HFF-Myc (cell line): ENCODE measurements around the gene TTC28.

Experiments used
- DNase-seq: peaks from one replicate; pipeline ENCODE4 v3.0.0-alpha.2; 2011; ENCODE audit warnings: low read depth; ENCODE audit errors: extremely low read depth
- H3K4me3 ChIP-seq: replicated peaks from 2 replicates; pipeline ENCODE4 v1.5.1; 2011; ENCODE audit warnings: low read depth, mild to moderate bottlenecking, control low read depth, low read length
- TF ChIP-seq, protein P1 (sequence below): IDR thresholded peaks from 2 replicates; pipeline ENCODE4 v1.5.1; 2012; ENCODE audit warnings: mild to moderate bottlenecking, low read depth, low read length, control low read depth; ENCODE audit errors: missing control alignments

TTC28 gene

DNA sequence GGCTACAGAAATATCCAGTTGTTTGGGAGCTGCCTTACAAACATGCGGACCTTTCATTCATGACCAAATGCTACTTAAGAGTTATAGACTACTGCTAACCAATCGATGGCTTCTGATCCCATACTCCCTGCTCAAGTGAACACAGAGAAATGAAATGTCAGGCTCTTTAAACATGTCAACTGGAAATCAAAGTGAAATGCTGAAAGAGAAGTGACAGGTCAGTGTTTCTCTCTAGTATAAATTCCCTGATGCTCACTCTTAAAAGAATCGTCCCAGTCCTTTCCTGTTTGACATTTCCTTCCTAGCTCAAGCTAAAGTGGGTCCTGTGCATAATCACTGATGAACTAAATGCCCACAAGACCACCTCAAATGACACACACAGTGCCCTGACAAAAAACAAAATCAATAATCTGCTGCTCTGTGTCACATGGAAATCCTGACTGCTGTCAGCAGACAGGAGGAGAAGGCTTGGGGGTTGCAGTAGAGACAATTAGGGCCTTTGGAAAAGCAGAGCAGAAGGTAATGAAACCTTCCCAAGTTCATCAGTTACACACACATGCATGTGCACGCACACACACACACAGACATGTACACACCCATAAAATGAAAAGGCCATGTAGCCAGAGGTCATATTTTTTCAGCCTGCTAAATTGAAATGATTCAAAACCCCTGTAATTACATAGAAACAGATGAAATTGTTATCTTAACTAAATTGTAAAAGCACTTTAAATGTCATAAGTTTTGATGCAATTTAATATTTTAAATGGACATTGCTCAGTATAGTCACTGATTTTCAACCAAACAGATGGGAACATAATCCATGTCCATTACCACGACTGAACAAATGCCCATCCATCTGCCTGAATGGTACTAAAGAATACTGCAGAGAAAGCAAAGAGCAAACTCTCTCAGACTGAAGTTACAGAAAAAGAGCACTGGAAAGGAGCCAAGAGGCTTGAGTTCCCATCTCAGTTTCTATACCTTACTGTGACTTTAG, 330.7 kb downstream of the TTC28 start:
- H3K4me3 ChIP-seq, result no peak overlapping the region
- DNase-seq, result no peak
- TF ChIP-seq, protein P1, sequence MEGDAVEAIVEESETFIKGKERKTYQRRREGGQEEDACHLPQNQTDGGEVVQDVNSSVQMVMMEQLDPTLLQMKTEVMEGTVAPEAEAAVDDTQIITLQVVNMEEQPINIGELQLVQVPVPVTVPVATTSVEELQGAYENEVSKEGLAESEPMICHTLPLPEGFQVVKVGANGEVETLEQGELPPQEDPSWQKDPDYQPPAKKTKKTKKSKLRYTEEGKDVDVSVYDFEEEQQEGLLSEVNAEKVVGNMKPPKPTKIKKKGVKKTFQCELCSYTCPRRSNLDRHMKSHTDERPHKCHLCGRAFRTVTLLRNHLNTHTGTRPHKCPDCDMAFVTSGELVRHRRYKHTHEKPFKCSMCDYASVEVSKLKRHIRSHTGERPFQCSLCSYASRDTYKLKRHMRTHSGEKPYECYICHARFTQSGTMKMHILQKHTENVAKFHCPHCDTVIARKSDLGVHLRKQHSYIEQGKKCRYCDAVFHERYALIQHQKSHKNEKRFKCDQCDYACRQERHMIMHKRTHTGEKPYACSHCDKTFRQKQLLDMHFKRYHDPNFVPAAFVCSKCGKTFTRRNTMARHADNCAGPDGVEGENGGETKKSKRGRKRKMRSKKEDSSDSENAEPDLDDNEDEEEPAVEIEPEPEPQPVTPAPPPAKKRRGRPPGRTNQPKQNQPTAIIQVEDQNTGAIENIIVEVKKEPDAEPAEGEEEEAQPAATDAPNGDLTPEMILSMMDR, result no peak

- H3K4me3 ChIP-seq, result no peak overlapping the region
- no peak for DNase-seq
- TF ChIP-seq, protein P1, result no peak
These were observed 333.3 kb downstream of the TTC28 start for GRCh38 chr22:28346308-28346707.

DNA sequence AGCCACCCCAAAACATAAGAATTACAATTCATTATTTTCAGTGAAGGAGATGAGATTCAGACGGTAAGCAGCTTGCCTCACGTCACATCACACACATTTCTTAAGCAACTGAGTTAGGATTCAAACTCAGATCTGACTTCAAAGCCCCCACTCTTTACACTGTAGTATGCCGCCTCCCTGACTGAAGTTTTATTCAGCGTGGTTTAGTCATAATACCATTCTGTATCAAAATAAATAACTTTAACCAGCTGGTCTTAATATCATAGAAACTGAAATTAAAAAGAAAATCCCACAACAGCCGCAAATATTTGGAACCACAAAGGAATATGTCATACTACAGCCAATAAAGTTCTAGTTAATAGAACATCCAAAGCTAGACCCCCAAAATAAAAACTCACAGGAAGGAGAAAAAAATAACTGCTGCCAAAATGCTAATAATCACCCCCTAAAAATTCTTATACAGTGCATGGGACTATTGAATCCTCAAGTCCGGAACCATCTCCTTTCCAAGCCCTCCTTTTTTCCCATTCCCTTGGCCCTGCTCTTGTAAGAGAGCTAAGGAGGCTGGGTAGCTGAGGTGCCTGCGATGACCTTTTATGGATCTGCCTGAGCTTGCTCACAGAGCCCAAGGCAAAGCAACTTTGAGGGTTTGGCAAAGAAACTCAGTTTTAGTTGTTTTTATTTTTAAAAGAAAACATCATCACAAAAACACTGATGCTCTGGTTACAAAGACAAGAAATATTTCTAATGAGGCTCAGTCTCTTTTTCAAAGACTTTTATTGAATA, 334.5 kb downstream of the TTC28 start:
- H3K4me3 ChIP-seq, result no peak overlapping the region
- peak; percentile 3 for DNase-seq
- TF ChIP-seq, protein P1, result no peak

GRCh38 chr22:28341001-28341400, 338.6 kb downstream of the TTC28 start:
- TF ChIP-seq, protein P1, result no peak
- H3K4me3 ChIP-seq, result no peak overlapping the region
- DNase-seq, result no peak

- TF ChIP-seq, protein P1, result no peak
- no peak overlapping the region for H3K4me3 ChIP-seq
- no peak for DNase-seq
These were observed 346.6 kb downstream of the TTC28 start for GRCh38 chr22:28333088-28333487.

- DNase-seq, result no peak
- no peak overlapping the region for H3K4me3 ChIP-seq
- TF ChIP-seq, protein P1, result no peak
These were observed 347.2 kb downstream of the TTC28 start for GRCh38 chr22:28332410-28332809.
